ENCODE results near the gene SNTG2.

Gene SNTG2

DNA sequence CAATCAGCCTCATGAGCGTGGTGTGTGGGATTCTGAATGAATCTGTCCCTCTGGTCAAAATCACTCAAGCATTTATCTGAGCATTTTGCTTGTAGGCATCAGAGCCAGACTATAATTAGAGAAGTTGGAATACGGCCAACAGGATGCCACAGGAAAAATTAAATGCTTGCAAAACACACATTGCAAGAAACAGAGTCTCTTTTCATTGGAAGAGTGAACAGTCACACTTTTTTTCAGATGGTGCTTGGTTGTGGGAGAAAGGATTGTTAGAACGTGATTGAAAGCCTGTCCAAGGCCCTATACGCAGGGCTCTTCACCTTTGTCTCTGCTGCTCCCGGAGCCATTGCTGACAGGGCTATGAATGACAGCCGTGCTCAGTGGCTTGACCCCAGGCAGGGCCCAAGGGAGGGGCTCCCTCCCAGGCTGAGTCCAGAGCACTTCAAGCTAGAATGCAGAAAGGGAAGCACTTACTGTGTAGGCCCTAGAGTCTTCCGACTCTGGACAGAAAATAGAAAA, 59.8 kb downstream of the SNTG2 start:
- peak; percentile 89 for DNase-seq

DNA sequence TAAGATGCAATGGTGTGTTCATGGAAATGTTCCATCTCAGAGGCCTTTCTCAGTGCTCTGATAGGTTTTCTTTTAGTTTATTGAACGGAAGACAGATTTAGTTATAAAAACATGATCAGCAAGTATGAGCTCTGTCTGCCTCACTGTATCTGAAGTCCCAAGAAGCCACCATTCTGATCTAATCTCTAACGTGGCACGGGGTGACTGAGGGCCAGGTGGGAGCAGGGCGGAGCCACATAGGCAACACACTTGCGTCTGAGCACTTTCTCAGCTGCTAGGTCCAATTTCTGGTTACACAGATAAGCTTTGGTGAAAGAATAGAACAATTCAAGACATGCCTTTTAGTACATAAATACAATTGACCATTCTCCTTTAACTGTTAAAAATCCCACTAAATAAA, 60.4 kb downstream of the SNTG2 start:
- peak; percentile 24 for DNase-seq

DNA sequence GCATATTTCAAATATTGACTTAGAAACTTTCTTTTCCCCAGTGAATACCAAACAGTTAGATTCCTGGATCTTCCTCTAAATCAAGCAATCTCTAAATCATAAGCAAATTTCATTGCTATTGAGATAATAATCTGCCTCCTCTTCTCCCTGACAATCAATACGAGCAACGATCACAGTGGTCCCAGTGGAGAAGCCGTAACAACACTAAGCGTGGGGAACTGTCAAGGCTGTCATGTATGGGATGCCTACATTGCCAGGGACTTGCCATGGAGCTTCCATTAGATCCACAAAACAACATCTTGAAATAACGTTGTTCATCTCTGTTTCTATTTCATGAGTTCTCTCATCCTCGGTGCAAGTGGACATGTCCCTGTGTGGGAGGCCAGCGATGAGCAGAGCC, 61.3 kb downstream of the SNTG2 start:
- DNase-seq: no peak

DNA sequence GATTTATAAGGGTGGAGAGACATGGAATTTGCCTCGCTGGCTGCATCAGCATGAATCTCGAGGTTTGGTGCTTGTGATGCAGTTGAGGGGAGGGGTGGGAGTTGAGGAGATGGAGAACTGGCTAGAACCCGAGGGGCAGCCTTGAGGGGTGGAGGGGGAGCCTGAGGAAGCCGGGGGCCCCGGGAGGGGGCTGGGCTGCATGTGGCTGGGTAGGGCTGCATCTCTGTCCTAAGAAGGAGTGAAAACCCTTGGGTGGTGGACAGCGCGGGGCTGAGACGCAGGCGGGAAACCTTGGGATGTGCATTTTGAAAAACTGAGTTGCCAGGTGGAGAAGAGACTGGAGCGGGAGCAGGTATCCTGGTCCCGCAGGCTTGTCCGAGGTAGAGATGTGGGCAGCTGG, 64.2 kb downstream of the SNTG2 start:
- DNase-seq: no peak

DNA sequence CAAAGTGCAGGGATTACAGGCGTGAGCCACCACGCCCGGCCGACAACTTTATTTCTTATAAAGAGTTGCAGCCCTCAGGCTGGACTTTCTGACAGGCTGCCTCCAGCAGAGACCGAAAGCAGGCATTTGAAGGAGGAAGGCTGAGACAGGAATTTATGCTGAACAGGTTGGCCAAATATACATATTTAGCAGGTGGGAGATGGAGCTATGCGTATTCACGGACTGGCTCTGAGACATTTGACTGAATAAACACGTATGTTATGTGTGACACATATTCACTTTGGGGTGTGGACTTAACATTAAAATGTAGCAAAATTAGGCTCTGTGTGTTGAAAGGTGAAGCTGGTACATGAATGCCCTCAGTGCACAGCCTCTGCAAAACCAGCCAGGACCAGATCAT, 65.9 kb downstream of the SNTG2 start:
- DNase-seq: no peak

DNA sequence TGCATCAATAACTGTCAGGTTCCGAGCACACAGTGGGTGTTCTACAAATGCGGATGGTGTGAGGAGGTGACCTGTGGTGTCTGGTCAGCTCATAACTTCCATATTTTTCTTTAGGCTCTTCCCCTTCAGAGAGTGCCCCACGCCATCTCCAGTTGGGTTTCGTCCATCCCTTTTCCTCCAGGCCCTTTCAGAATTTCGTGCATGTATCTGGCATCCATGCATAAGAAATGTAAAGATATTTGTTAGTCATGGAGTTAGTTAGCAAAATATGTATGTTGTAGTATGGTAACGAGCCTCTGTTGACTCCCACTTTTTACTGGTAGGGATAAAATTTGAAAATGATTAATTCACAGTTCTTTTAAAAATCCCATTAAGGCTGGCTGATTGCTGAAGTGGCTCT, 67.2 kb downstream of the SNTG2 start:
- no peak for DNase-seq

DNA sequence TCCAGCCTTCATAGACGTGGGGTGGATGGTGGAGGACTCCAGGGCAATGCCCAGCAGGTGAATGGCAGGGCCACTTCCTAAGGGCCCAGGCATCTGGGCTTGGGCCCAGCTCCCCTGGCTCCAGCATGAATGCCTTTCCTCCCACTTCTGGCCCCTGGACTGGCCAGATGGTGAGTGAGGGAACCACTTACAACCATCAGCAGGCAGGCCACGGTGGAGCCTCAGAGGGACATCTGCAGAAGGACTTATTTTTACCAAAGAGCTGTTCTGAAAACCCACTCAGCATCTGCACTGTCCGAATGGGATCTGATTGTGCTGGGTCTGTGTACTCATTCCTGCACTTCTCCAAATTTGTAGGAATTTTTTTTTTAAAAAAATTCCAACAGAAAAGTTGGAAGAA, 69.6 kb downstream of the SNTG2 start:
- DNase-seq: no peak

DNA sequence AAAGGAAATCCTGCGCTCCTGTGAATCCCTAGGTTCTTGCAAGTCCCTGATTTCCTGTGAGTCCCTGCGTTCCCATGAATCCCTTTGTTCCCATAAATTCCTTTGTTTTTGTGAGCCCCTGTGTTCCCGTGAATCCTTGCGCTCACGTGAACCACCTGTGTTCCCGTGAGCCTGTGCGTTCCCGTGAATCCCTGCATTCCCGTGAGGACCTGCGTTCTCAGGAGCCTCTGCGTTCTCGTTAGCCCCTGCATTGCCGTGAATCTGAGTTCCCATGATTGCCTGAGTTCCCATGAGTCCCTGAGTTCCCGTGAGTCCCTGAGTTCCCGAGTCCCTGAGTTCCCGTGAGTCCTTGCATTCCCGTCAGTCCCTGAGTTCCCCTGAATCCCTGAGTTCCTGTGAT, 71.5 kb downstream of the SNTG2 start:
- no peak for DNase-seq

DNA sequence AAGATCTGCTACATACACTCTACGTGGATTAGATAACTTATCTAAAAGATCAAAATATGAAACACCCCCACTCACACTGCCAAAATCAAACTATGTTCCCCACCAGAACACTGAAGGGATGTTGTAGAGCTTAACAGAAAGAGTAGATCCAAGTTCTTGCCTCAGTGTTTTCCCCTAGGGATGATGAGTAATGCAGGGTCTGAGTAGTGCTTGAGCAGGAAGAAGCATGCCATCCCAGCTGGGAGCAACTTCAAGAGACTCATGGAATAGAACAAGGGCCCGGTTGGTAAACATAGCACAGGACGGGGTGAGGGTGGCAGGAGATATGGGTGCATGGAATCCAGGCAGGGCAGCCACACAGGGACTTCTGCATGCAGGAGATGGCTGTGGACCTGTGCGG, 74.3 kb downstream of the SNTG2 start:
- peak; percentile 22 for DNase-seq

DNA sequence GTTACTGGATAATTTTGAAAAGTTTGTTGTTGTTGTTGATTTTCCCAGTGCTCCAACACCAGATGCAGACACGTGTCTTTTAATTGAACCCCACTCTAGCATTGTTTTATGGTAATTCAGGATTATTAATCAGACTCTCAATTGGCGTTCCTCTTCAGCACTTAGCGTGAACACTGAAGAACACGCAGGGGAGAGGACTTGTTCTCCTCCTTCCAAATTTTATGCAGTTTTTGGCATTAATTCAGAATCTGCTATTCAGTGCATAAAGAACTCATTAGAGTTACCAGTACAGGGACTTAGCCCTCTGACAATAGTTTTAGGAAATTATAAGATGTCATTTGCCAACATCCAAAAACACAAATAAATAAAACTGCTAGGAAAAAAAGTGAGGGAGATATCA, 75.5 kb downstream of the SNTG2 start:
- DNase-seq: no peak

DNA sequence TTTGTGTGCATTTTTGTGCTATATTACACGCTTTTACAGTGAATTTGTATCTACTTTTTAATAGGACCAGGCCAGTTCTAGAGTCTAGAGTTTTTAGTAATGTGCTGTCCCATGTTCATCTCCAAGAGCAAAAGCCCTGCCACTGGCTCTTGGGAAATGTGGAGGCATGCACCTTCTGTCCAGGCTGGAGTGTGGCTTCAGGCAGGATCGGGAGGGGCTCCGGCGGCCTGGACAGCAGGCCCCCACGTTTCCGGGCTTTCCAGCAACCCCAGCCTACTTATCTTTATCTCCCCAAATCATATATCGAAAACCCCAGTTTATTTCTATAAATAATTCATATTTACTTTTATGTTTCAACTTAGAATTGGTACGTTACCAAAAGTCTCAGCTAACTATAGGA, 78.2 kb downstream of the SNTG2 start:
- DNase-seq: no peak

DNA sequence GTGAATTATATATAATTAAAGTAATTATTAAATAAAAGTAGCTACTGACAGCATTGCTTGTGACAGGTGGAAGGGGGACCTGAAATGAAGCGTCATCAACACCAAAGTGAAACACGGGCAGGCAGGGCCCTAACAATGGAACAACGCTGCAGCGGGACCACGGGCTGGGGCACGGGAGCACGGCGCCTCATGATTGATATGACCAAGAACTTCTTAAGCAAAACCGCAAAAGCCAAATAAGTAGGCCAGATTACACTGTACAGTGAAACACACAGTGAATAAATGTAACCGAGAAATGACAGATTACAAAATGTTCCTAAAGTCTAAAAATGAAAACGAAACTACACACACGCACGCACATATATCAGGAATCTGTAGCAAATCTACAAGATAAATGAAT, 81.4 kb downstream of the SNTG2 start:
- no peak for DNase-seq

DNA sequence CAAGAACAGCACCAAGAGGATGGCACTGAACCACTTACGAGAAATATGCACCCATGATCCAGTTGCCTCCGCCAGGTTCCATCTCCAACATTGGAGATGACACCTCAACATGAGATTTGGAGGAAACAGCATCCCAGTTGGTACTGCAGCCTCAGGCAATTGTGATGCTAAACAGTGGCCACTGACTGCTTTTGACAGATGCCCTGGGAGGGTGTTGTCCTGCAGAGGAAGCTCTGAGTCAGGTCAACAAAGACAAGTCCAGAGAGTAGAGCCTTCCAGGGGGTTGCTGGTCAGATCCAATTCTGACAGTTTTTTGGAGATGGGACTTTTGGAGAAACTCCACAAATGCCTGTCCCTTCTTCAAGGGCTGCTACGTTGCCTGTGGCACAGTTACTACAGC, 82.4 kb downstream of the SNTG2 start:
- DNase-seq: no peak

DNA sequence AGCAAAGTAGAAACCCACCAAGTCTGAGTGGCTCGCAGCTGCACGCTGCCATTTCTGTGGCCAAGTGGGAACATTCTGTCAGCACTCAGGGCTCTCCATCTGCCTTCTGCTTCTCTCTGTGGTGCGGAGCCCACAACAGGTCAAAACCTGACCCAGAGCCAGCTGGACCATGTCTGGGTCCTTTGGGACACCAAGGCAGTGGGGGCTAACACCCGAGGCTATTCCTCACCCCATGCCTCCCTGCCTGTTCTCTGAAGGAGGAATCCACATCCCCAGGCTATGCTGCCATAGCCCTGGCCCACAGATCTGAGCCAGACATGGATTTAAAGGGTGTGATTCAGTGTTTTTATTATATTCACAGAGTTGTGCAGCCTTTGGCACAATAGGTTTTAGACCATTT, 86.4 kb downstream of the SNTG2 start:
- no peak for DNase-seq

DNA sequence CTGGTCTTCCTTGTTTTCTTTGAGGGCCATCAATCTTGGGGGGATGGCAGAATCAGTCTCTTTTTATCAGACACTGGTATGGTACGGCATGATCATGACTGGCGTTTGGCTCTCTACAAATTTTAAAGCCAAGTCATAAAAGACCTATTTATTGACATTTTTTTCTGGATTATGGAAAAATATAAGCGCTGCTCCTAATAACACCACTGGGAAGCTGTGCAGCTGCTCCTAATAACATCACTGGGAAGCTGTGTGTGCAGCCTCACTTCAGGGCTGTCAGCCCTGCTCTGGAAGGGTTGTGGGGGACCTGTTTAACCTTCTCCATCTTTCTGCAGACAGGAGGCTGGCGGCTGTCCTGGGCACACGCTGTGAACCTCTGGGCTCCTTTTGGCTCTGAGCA, 88.9 kb downstream of the SNTG2 start:
- no peak for DNase-seq

DNA sequence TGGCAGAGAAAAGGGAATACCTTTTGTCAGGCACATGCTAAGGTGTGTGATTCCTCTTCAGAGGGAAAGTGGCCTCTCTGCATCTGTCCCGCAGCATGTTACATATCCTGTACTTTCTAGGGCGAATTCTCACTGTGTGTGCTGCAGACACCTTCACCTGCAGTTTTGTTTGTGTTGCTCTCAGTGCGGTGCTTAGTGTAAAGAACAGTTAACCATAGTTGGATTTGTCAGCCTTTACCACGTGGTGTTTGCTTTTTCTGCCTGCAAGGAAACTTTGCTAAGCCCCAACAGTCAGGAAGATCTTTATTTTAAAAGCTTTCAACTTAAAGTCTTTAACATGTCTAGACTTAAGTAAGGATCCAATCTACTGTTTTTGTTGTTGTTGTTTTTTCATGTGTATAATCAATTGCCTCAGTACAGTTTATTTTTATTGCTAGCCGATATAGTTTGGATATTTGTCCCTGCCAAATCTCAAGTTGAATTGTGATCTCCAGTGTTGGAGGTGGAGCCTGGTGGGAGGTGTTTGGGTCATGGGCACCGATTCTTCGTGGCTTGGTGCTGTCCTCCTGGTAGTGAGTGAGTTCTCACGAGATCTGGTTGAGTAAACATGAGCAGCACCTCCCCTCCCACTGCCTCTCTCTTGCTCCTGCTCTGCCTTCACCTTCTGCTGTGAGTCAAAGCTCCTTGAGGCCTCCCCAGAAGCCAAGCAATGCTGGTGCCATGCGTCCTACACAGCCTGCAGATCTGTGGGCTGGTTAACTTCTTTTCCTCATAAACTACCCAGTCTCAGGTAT, 90.6 kb downstream of the SNTG2 start:
- no peak for DNase-seq

DNA sequence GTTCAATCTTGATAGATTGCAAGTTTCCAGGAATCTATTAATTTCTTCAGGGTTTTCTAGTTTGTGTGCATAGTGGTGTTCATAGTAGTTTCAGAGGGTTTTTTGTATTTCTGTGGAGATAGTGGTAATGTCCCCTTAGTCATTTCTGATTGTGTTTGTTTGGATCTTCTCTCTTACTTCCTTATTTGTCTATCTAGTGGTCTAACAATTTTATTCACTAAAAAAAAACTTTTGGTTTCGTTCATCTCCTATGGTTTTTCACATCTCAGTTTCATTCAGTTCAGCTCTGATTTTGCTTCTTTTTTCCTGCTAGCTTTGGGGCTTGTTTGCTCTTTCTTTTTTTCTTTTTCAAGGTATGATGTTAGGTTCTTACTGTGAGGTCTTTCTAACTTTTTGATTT, 94.5 kb downstream of the SNTG2 start:
- DNase-seq: no peak

DNA sequence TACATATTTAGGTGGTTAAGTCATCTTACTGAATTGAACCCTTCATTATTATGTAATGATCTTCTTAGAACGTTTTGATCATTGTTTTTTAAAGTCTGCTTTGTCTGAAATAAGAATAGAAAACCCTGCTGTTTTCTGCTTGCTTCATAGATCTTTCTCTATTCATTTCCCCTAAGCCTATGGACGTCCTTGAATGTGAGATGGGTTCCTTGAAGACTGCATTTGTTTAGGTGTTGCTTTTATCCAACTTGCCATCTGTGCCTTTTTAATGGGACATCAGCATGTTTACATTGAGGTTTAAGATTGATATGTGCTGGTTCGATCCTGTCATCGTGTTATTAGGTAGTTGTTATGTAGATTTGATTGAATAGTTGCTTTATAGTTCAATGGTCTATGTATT, 95.4 kb downstream of the SNTG2 start:
- DNase-seq: no peak

DNA sequence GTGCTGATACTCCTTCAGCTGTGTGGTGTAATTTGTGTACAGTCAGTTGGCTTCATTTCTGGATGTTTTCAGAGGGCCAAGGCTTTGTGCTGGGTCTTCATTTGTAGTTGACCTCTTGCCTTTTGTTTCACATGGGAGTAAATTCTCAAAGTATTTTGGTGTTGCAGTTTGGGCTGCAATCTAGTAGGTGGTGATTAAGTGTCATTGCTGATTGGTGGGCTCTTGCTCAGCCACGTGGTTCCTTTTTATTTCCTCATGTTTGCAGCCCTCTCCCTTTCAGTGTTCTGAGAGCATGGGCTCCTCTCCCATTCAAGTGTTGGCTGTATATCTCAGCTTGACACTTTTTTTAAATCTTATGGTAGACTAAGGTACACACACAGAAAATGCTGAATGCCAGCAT, 96.8 kb downstream of the SNTG2 start:
- no peak for DNase-seq

DNA sequence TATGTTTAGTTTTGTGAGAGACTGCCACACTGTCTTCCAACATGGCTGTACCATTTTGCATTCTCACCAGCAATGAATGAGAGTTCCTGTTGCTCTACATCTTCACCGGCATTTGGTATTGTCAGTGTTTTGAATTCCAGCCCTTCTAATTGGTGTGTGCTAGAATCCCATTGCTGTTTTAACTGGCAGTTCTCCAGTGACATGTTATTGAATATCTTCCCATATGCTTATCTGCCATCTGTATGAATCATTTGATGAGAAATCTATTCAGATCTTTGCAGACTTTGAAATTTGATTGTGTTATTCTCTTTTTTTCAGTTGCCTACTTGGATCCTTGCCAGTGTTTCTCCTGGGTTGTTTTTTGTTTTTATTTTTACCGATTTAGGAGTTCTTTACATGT, 99.0 kb downstream of the SNTG2 start:
- peak; percentile 98 for DNase-seq

DNA sequence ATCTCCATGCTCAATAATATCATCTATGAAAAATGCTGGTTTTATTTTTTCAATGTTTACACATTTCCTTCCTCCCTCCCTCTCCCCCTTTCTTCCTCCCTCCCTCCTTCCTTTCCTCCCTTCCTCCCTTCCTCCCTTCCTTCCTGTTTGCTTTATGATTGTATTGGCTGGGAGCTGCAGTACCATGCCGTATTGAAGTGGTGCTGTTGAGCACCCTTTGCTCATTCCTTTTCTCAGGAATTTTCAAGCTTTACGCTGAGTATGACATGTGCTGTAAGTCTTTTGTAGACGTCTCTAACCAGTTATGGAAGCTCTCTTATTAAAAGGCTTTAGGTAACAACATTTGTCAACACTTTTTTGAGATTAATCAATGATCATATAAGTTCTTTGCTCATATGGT, 100.4 kb downstream of the SNTG2 start:
- peak; percentile 39 for DNase-seq

DNA sequence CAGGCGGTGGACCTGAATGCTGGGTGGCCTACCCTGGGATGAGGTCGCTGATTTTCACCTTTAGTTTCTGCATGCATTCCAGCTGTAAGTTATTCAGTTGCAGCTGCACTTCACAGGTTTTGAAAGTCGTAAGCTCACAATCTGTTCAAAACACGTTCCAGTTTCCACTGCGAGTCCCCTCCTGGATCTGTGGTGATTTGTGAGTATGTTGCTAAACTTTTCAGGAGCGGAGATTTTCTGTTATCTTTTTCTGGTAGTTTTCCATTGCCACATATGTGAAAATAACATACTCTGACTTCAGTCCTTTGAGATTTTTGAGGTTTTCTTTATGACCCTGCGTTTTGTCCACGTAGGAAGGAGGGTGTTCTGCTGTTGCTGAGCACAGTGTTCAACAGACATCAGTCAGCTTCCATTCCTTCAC, 102.1 kb downstream of the SNTG2 start:
- DNase-seq: peak; percentile 20

DNA sequence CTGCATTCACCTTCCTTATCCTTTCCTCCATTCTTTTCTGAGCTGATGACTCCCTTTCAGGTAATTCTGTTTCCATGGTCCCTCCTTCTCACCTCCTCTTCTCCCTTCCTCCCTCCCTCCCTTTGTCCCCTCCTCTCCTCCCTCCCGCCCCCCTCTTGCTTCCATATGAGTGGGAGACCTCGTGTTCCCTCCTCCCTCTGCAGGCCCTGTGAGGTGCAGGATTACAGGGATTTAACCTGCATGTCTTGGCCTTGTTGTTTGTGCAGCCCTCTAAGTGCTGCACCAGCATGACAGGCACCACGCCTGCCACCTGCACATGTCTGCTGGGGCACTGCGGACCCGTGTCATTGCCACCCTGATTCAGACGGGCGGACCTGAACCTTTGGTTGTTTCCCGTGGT, 103.1 kb downstream of the SNTG2 start:
- DNase-seq: no peak

DNA sequence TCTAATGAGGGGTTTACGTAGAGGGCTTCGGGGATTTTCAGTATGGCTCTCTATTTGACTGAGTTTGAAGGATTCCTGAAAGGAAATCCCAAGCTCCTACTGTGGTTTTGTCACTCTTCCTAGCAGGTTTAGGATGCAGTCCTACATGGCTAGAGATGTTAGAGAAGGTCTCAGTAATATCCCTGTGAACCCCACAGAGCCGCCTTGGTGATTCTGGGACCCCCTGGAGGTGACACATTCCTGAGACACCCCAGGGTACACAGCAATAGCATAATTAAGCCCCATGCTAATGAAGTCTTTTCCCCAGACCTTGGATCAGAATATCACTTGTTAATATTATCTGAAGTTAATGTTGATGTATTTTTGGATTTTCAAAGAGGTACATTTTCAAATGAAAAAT, 103.8 kb downstream of the SNTG2 start:
- DNase-seq: no peak

DNA sequence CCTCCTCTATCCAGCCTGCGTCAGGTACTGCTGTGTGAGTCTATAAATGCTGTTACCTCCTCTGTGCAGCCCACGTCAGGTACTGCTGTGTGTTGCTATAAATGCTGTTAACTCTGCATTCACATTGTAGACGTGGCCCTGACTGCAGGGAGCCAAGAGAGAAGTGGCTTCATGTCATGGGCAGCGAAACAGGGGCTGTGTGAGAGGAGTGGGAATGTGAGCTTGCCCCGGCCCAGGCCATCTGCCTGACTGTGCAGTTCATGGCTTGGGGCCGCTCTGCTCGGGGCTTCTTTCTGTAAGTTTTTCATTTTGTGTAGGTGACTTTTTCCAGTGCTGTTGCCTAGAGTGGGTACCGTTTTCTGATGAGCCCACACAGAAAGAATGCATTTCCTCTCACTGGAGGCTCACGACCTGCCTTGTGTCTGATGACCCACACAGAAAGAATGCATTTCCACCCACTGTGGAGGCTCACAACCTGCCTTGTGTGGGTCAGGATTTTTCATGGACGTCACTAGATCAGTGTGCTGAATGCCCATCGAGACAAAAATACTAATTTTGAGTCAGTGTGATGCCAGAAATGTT, 104.5 kb downstream of the SNTG2 start:
- DNase-seq: no peak
